Middle frontal gyrus (tissue), 1 donor: Measurements from ENCODE around the gene MYCBPAP.

Experiments used
- DNase-seq: peaks from one replicate; pipeline ENCODE4 v3.0.0-alpha.2; 2015; ENCODE audit warnings: low spot score; ENCODE audit errors: extremely low spot score

MYCBPAP gene

GRCh38 chr17:50487213-50488096, 20.8 kb upstream of the MYCBPAP start:
- DNase-seq: no peak

- DNase-seq: no peak
Observed at GRCh38 chr17:50488880-50489279, 19.4 kb upstream of the MYCBPAP start.

- no peak for DNase-seq
Observed at GRCh38 chr17:50491505-50491904, 16.7 kb upstream of the MYCBPAP start.

- no peak for DNase-seq
Observed at GRCh38 chr17:50492214-50492613, 16.0 kb upstream of the MYCBPAP start.

GRCh38 chr17:50493744-50494143, 14.5 kb upstream of the MYCBPAP start:
- no peak for DNase-seq

- no peak for DNase-seq
Observed at GRCh38 chr17:50495217-50495823, 12.9 kb upstream of the MYCBPAP start.

GRCh38 chr17:50495918-50496317, 12.3 kb upstream of the MYCBPAP start:
- no peak for DNase-seq

GRCh38 chr17:50498021-50498874, 10.0 kb upstream of the MYCBPAP start:
- DNase-seq: no peak

- no peak for DNase-seq
Observed at GRCh38 chr17:50499270-50499669, 9.0 kb upstream of the MYCBPAP start.

GRCh38 chr17:50499721-50500120, 8.5 kb upstream of the MYCBPAP start:
- DNase-seq: no peak

- no peak for DNase-seq
Observed at GRCh38 chr17:50501054-50501453, 7.2 kb upstream of the MYCBPAP start.

GRCh38 chr17:50502301-50502990, 5.8 kb upstream of the MYCBPAP start:
- no peak for DNase-seq

- no peak for DNase-seq
Observed at GRCh38 chr17:50505591-50506130, 2.6 kb upstream of the MYCBPAP start.

GRCh38 chr17:50506298-50506697, 1.9 kb upstream of the MYCBPAP start:
- no peak for DNase-seq

GRCh38 chr17:50508573-50509460, 578 bp downstream of the MYCBPAP start:
- no peak for DNase-seq

- DNase-seq: no peak
Observed at GRCh38 chr17:50511058-50511457, 2.8 kb downstream of the MYCBPAP start.

GRCh38 chr17:50513495-50513894, 5.3 kb downstream of the MYCBPAP start:
- no peak for DNase-seq

- DNase-seq: no peak
Observed at GRCh38 chr17:50514388-50514787, 6.1 kb downstream of the MYCBPAP start.

- no peak for DNase-seq
Observed at GRCh38 chr17:50514936-50515702, 6.9 kb downstream of the MYCBPAP start.
